Loucy (cell line): ENCODE measurements around the gene TBC1D22A.

Experiments
- EZH2phosphoT487 ChIP-seq: fragments of 200-600 bp; IDR thresholded peaks from 2 replicates; pipeline ENCODE4 v1.6.1; 2018; ENCODE audit warnings: antibody characterized with exemption, mild to moderate bottlenecking, moderate library complexity, borderline replicate concordance
- TF ChIP-seq, protein P1 (sequence below): fragments of 200-600 bp; sonication (generic); conservative IDR thresholded peaks from 2 replicates; pipeline ENCODE4 v1.5.1; 2014; ENCODE audit warnings: mild to moderate bottlenecking, antibody characterized with exemption, low read length

DNA sequence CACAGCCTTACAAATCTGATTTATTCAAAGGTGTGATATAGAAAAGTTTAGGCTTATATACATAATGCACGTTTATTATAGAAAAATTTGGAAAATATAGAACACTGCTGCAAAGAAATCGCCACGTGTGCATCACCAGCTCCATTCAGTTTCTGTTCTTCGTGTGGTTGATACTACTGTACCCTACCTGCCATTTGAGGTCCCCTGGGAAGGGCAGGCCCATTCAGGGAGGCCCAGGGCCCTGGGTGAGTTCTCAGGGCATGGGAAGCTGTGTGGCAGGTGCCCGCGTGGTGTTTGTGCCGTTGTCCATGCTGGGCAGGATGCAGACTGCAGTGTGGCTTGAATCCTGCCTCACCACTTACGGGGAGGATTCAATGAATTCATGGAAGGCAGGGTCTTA, 60.8 kb downstream of the TBC1D22A start:
- TF ChIP-seq, protein P1, sequence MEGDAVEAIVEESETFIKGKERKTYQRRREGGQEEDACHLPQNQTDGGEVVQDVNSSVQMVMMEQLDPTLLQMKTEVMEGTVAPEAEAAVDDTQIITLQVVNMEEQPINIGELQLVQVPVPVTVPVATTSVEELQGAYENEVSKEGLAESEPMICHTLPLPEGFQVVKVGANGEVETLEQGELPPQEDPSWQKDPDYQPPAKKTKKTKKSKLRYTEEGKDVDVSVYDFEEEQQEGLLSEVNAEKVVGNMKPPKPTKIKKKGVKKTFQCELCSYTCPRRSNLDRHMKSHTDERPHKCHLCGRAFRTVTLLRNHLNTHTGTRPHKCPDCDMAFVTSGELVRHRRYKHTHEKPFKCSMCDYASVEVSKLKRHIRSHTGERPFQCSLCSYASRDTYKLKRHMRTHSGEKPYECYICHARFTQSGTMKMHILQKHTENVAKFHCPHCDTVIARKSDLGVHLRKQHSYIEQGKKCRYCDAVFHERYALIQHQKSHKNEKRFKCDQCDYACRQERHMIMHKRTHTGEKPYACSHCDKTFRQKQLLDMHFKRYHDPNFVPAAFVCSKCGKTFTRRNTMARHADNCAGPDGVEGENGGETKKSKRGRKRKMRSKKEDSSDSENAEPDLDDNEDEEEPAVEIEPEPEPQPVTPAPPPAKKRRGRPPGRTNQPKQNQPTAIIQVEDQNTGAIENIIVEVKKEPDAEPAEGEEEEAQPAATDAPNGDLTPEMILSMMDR, result no peak
- TF ChIP-seq EZH2phosphoT487, result no peak
